Measurements from ENCODE around the gene SMCO2.

The SMCO2 gene

DNA sequence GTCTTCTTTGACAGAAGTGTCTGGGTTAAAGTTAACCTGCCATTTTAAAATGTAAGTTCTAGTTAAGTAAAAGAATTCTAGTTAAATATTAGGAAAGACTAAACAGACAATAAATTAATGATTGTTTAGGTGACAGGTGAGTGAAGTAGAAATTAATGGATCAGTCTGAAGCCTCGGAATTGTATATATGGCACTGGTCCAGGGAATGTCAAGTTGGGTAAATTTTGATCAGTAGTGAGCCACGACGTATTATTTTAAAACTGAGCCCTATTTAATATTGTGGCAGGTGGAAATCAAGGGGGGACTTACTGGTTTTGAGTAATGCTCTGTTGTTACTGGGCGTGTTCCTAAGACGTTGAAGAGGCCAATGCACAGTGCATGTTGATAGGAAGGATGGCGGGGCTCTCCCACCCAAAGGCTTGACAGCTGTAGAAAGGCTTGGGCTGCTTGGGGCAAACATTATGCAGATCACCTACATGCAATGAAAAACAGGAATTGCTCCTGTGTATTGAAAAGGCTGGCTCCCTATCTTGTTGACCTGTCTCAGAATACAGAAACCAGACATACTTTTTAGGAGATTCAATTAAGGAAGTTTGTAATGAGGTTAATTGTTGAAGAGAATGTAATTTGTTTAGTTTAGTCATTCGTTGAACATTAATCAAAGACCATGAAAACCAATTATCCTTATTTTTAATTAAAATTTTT, 71.6 kb downstream of the SMCO2 start:
- H3K4me3 Mint-ChIP-seq, result no peak overlapping the region
- H3K27ac Mint-ChIP-seq, result no peak overlapping the region
- H3K4me1 Mint-ChIP-seq (ENCODE audit: low read depth), result peaks cover 4% of the 10 kb centered on the region

DNA sequence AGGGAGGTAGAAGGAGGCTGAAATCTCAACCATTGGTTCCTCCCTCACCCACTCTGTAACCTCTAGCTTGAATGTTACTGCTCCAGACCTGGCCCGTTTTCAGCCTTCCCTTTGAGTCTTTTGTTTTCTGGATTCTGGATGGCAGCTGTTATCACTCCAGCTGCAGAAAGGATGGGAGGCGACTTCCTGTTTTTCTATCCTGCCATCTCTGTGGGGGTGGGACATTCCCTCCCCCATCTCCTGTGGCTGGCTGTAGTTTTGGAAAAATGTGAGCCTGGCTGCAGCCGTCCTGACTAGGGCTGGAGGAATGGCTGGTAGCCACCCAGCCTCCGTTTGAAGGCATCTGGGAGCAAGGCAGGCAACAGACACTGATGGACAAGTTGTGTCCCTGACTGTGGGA, 74.5 kb downstream of the SMCO2 start:
- Mint-ChIP-seq H3K4me1 (ENCODE audit: low read depth) (peaks cover 26% of the 10 kb centered on the region), H3K9me3 (no peaks in the 10 kb centered on the region), H3K4me3 (no peak overlapping the region), H3K27ac (no peak overlapping the region), H3K27me3 (peaks cover 35% of the 10 kb centered on the region), H3K36me3 (ENCODE audit: low read depth) (peaks cover 8% of the 10 kb centered on the region)
- DNase-seq, result no peak

More for the DNA sequence above, 71.6 kb downstream of the SMCO2 start:
- DNase-seq, result no peak
- no peaks in the 10 kb centered on the region for H3K9me3 Mint-ChIP-seq
- peaks cover 31% of the 10 kb centered on the region for H3K27me3 Mint-ChIP-seq
- no peaks in the 10 kb centered on the region for H3K36me3 Mint-ChIP-seq (ENCODE audit: low read depth)

DNA sequence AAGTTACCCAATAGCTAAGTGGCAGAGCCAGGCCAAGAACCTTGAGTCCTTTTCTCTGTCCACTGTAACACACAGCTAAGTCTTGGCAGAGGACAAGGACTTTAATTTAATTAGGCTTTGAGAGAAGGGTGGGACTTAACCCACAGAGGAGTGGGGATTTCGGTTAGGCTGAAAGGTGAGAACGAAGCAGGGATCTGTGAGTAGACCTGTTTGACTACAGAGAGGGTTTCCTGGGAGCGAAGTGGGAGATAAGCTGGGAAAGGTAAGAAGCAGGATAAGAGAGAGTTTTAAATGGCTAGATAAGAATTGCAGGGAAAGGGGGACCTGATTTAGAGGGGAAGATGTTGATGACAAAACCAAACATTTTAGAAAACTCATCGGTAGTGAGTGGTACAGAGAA, 75.4 kb downstream of the SMCO2 start:
- H3K4me3 Mint-ChIP-seq, result no peak overlapping the region
- peaks cover 8% of the 10 kb centered on the region for H3K36me3 Mint-ChIP-seq (ENCODE audit: low read depth)
- H3K27ac Mint-ChIP-seq, result no peak overlapping the region
- peaks cover 28% of the 10 kb centered on the region for H3K27me3 Mint-ChIP-seq
- no peaks in the 10 kb centered on the region for H3K9me3 Mint-ChIP-seq
- peaks cover 26% of the 10 kb centered on the region for H3K4me1 Mint-ChIP-seq (ENCODE audit: low read depth)
- no peak for DNase-seq

DNA sequence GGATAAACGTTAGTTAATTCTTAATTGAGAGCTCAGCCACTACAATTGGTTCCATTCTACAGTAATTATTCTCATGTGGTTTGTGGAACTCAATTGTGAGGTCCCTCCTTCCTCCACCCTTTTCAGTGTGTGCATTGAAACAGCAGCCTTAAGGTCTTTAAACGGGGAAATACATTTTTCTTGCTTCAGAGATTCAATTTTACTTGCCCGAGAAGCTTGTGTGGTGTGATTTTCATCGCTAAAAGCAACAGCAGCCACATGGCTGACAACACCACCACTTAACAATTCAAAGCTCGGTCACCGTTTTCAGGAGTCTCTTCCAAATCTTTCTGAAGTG, 76.7 kb downstream of the SMCO2 start:
- DNase-seq, result no peak
- H3K27ac Mint-ChIP-seq, result peak overlapping the region; percentile 94
- peak overlapping the region; percentile 89 for H3K4me3 Mint-ChIP-seq
- H3K9me3 Mint-ChIP-seq, result no peaks in the 10 kb centered on the region
- peaks cover 19% of the 10 kb centered on the region for H3K27me3 Mint-ChIP-seq
- peaks cover 26% of the 10 kb centered on the region for H3K4me1 Mint-ChIP-seq (ENCODE audit: low read depth)
- peaks cover 8% of the 10 kb centered on the region for H3K36me3 Mint-ChIP-seq (ENCODE audit: low read depth)

- peaks cover 19% of the 10 kb centered on the region for H3K27me3 Mint-ChIP-seq
- peak within 1 kb of the TSS; percentile 89 for H3K4me3 Mint-ChIP-seq
- H3K36me3 Mint-ChIP-seq (ENCODE audit: low read depth), result peaks cover 8% of the 10 kb centered on the region
- peak; percentile 100 for DNase-seq
- peak within 1 kb of the TSS; percentile 94 for H3K27ac Mint-ChIP-seq
- no peaks in the 10 kb centered on the region for H3K9me3 Mint-ChIP-seq
- peaks cover 26% of the 10 kb centered on the region for H3K4me1 Mint-ChIP-seq (ENCODE audit: low read depth)
Measured at GRCh38 chr12:27523642-27524493, 77.3 kb downstream of the SMCO2 start, which contains the start of gene PPFIBP1. Gene PPFIBP1, plus strand, starts transcription at chr12:27524206. Its CDS starts 109,191 bp downstream, at chr12:27633397.

DNA sequence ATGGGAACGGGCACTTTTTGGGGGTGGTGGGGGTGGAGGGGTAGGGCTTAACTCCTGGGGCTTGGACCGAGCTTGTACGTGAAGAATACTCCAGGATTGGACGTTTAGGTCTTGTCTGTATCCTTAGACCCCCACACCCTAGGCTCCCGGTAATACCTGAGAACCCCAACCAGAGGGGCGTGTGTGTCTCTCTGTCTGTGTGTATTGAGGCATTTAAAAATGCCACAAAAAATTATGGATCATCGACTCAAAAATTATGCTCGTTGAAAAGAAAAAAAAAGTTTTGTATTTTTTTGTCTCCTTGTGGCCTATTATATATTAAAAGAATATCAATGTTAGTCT, 77.9 kb downstream of the SMCO2 start:
- no peak for DNase-seq
- Mint-ChIP-seq H3K27me3 (peaks cover 16% of the 10 kb centered on the region), H3K4me1 (ENCODE audit: low read depth) (peaks cover 26% of the 10 kb centered on the region), H3K9me3 (no peaks in the 10 kb centered on the region), H3K27ac (no peak overlapping the region), H3K4me3 (peak overlapping the region; percentile 89), H3K36me3 (ENCODE audit: low read depth) (peaks cover 8% of the 10 kb centered on the region)

DNA sequence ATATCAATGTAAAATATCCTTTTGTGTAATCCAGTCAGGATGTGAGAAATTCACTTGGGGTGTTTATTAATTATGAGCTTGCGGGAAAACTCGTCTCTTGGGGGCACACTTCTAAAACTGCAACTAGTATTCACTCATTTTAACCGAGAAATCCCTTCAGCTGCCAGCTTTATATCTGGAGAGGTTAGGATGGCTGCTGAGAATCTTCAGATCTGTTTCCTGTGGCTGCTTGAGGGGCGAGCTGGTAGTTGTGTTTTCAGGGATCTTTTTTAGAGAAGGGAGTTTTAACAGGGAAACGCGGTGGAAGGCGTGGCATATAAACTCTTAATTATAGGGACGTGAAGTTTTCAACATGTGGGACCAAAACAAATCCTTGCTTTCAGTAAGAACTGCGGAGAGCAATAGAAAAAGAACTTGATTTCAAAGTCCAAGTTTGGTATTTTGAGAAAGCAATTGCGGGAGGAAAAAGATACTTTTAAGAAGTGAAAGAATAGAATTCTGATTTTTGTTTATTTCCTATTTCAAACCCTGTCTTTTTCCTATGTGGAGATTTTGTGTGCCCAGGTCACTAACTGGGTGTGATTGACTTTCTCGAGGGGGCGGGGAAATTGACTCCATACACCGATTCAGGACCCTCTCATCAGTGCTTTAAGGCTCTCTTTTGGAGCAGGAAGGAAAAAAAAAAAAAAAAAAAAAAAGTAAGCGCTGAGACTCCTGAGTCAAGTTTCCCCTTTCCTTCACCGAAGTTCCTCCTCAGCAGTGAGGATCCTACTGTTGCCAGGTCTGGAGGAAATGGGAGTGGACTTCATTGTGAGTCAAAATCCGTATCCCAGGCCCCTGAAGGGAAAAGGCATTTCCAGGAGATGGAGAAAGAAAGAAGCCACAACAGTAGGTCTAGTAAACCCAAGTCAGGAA, 78.6 kb downstream of the SMCO2 start:
- H3K9me3 Mint-ChIP-seq, result no peaks in the 10 kb centered on the region
- H3K4me1 Mint-ChIP-seq (ENCODE audit: low read depth), result peaks cover 27% of the 10 kb centered on the region
- no peak for DNase-seq
- H3K36me3 Mint-ChIP-seq (ENCODE audit: low read depth), result peaks cover 8% of the 10 kb centered on the region
- H3K27ac Mint-ChIP-seq, result no peak overlapping the region
- H3K4me3 Mint-ChIP-seq, result peak overlapping the region; percentile 89
- peaks cover 11% of the 10 kb centered on the region for H3K27me3 Mint-ChIP-seq

DNA sequence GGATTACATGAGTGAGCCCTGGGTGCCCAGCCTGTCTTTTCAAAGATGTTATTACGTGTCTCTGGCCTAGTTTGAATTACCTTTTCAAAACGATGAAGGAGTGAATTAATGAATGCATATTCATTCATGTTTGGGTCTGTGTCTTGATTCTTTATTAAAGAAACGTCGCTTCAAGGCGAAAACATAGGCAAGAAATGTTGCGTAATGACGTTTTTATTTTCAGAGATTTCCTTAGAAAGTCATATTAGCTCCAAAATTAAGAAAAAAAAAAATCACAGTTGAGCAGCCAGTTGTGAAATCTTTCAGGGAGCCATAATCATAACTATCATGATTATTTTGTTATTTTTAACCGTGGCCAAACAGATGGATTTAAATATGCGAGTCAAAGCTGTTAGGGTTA, 81.0 kb downstream of the SMCO2 start:
- Mint-ChIP-seq H3K4me1 (ENCODE audit: low read depth) (peaks cover 36% of the 10 kb centered on the region), H3K27ac (no peak overlapping the region), H3K9me3 (no peaks in the 10 kb centered on the region), H3K27me3 (peaks cover 9% of the 10 kb centered on the region), H3K4me3 (no peak overlapping the region), H3K36me3 (ENCODE audit: low read depth) (peaks cover 8% of the 10 kb centered on the region)
- DNase-seq, result no peak

DNA sequence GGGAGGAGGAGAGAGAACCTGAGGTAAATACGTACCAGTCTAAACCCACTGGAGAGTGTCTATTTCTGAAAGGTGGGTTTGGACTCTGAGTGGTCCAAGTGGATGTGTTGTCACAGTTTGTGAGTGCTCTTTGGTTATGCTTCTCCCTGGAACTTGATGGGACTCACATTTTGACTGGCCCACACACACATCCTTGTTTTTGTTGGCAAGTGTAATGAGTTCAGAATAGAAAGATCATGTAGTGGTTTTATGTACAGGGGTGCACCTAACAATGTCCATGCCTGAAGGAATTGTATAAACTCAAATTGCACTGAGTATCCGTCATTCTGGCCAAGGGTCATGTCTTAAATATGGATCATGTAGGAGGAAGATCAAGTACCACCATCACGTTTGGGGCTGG, 82.3 kb downstream of the SMCO2 start:
- Mint-ChIP-seq H3K4me1 (ENCODE audit: low read depth) (peaks cover 33% of the 10 kb centered on the region), H3K27ac (no peak overlapping the region), H3K9me3 (no peaks in the 10 kb centered on the region), H3K27me3 (peaks cover 9% of the 10 kb centered on the region), H3K36me3 (ENCODE audit: low read depth) (peaks cover 5% of the 10 kb centered on the region), H3K4me3 (no peak overlapping the region)
- DNase-seq, result no peak

DNA sequence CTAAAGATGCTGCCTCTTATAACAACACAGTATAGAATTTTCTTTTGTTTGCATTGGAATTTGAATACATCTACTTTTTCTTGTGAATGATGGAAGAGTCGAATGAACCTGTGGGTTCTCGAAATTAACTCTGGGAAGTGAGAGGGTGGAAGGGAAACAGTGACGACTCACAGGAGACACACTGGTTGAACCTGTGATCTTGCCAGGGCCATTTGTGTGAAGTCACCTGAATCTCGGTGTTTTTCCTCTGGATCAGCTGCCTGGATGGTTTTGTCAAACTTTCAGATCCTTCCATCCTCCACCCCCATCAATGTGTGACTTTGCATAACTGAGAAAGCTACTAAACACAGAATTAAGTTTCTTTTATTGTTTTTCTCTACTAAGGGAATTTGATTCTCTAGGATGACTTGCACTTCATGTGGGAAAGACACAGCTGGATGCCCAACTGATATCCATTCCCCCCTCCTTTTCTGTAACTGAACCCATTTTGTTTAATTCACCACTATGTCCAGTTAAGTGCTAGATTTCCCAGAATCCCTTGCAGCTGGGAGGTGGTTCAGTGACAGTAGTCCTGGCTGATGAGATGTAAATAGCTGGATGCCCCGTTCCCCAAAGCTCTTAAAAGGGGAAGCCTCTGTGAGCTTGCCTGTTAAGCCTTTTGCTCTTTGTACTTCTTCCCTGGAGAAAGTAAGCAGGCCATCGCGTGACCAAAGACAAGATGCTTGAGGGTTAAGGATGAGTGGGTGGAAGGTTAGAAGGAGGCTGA, 83.8 kb downstream of the SMCO2 start:
- H3K27me3 Mint-ChIP-seq, result peaks cover 6% of the 10 kb centered on the region
- no peak overlapping the region for H3K4me3 Mint-ChIP-seq
- no peak overlapping the region for H3K27ac Mint-ChIP-seq

GRCh38 chr12:27531896-27532295, 85.4 kb downstream of the SMCO2 start:
- DNase-seq, result no peak
- Mint-ChIP-seq H3K4me3 (no peak overlapping the region), H3K9me3 (no peaks in the 10 kb centered on the region), H3K27me3 (no peaks in the 10 kb centered on the region), H3K36me3 (ENCODE audit: low read depth) (no peaks in the 10 kb centered on the region), H3K4me1 (ENCODE audit: low read depth) (peaks cover 42% of the 10 kb centered on the region), H3K27ac (no peak overlapping the region)

More for the DNA sequence above, 83.8 kb downstream of the SMCO2 start:
- Mint-ChIP-seq H3K36me3 (ENCODE audit: low read depth) (no peaks in the 10 kb centered on the region), H3K9me3 (no peaks in the 10 kb centered on the region), H3K4me1 (ENCODE audit: low read depth) (peaks cover 38% of the 10 kb centered on the region)
- DNase-seq, result no peak

GRCh38 chr12:27534060-27534764, 87.7 kb downstream of the SMCO2 start:
- Mint-ChIP-seq H3K4me3 (peak overlapping the region; percentile 39), H3K27me3 (no peaks in the 10 kb centered on the region), H3K4me1 (ENCODE audit: low read depth) (peaks cover 44% of the 10 kb centered on the region), H3K27ac (peak overlapping the region; percentile 81), H3K36me3 (ENCODE audit: low read depth) (no peaks in the 10 kb centered on the region), H3K9me3 (no peaks in the 10 kb centered on the region)
- no peak for DNase-seq

DNA sequence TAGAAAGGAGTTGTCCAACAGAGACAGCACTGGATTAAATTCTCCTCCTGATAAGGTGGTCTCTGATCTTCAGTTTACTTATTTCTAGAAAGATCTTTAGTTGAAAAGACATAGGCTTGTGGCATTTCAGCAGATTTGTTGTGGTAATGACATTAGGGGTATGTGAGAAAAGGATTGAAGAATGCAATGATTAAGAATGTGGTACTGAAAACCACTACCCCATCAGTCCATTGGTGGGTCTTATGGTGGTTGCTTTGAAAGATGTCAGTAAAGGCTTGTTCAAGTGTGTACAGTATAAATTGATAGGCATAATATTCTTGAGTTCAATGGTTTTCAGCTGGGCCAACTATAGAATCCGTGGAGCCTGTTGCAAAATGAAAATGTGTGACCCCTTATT, 88.2 kb downstream of the SMCO2 start:
- Mint-ChIP-seq H3K27ac (peak overlapping the region; percentile 81), H3K36me3 (ENCODE audit: low read depth) (no peaks in the 10 kb centered on the region), H3K4me3 (peak overlapping the region; percentile 39), H3K4me1 (ENCODE audit: low read depth) (peaks cover 44% of the 10 kb centered on the region), H3K27me3 (no peaks in the 10 kb centered on the region), H3K9me3 (no peaks in the 10 kb centered on the region)
- DNase-seq, result no peak
